IMR-90 (cell line): ENCODE data around the gene MYH3. TPM values are rescaled to one million over a fixed set of nuclear protein-coding genes. Genes with fewer than 3 reads are reported as not detected.

Experiments
- ATAC-seq: fragments of 200-7000 bp; cut with Tn5 transposase; 2 replicates; pipeline ENCODE4 v1.9.1; 2020; ENCODE audit warnings: low read depth, mild to moderate bottlenecking, moderate library complexity
- BruUV-seq: library from RNA; stranded (reverse); fragments of 400-500 nt; replicated peaks from 2 replicates; lab custom pipeline; 2021; lab: Mats Ljungman, UMichigan
- CTCF ChIA-PET: fragments of 300-600 bp; formaldehyde crosslinking; extraction: SDS; loops from one replicate; lab custom pipeline; 2021; ENCODE audit warnings: antibody characterized with exemption; lab: Yijun Ruan, JAX
- POLR2A ChIA-PET: fragments of 300-600 bp; sonication (Branson Sonifier 250); formaldehyde crosslinking; loops from one replicate; lab custom pipeline; 2022; ENCODE audit warnings: antibody characterized with exemption; ENCODE audit not compliant: unreplicated experiment; lab: Charles Lee
- DNase-seq: peaks from one replicate; pipeline ENCODE4 v3.0.0; 2013
- H2AFZ ChIP-seq: replicated peaks from 2 replicates; pipeline ENCODE3; 2013; ENCODE audit warnings: low read length, mild to moderate bottlenecking; ENCODE audit not compliant: poor library complexity
- H2AK5ac ChIP-seq: 2 replicates; pipeline ENCODE4 v1.6.1; 2013; ENCODE audit warnings: low read depth, low read length, inconsistent platforms
- H2AK9ac ChIP-seq: replicated peaks from 2 replicates; pipeline ENCODE3; 2013; ENCODE audit warnings: mild to moderate bottlenecking, low read depth, low read length, moderate library complexity; ENCODE audit not compliant: poor library complexity
- H2BK120ac ChIP-seq: 2 replicates; pipeline ENCODE4 v1.6.1; 2013; ENCODE audit warnings: low read depth, low read length, inconsistent platforms
- H2BK15ac ChIP-seq: 3 replicates; pipeline ENCODE4 v1.6.1; 2013; ENCODE audit warnings: low read depth, low read length, inconsistent platforms
- H2BK20ac ChIP-seq: 2 replicates; pipeline ENCODE4 v1.6.1; 2013; ENCODE audit warnings: low read depth, mild to moderate bottlenecking, inconsistent platforms, low read length, moderate library complexity
- H2BK5ac ChIP-seq: 2 replicates; pipeline ENCODE4 v1.6.1; 2013; ENCODE audit warnings: mild to moderate bottlenecking, low read depth, low read length, inconsistent platforms; ENCODE audit not compliant: poor library complexity, severe bottlenecking
- H3K14ac ChIP-seq: replicated peaks from 2 replicates; pipeline ENCODE4 v1.6.1; 2013; ENCODE audit warnings: low read depth, low read length, inconsistent platforms
- H3K18ac ChIP-seq: 2 replicates; pipeline ENCODE4 v1.6.1; 2013; ENCODE audit warnings: low read depth, low read length, control low read depth
- H3K23ac ChIP-seq: 2 replicates; pipeline ENCODE4 v1.6.1; 2013; ENCODE audit warnings: low read depth, low read length, inconsistent platforms
- H3K27ac ChIP-seq: 2 replicates; pipeline ENCODE4 v1.5.1; 2013; ENCODE audit warnings: mild to moderate bottlenecking, control low read depth, low read length; ENCODE audit not compliant: insufficient read depth
- H3K27me3 ChIP-seq: 2 replicates; pipeline ENCODE4 v1.6.1; 2013; ENCODE audit warnings: low read length; ENCODE audit not compliant: control insufficient read depth, insufficient read depth
- H3K36me3 ChIP-seq: 2 replicates; pipeline ENCODE4 v1.6.1; 2013; ENCODE audit warnings: low read length, mixed read lengths; ENCODE audit not compliant: control insufficient read depth, insufficient read depth
- H3K4ac ChIP-seq: 2 replicates; pipeline ENCODE4 v1.6.1; 2013; ENCODE audit warnings: low read depth, low read length, inconsistent platforms
- H3K4me1 ChIP-seq: 2 replicates; pipeline ENCODE4 v1.6.1; 2013; ENCODE audit warnings: low read length, mixed read lengths; ENCODE audit not compliant: control insufficient read depth, insufficient read depth
- H3K4me2 ChIP-seq: 2 replicates; pipeline ENCODE4 v1.6.1; 2013; ENCODE audit warnings: low read depth, mild to moderate bottlenecking, control low read depth, low read length, moderate library complexity
- H3K4me3 ChIP-seq: 2 replicates; pipeline ENCODE4 v1.5.1; 2013; ENCODE audit warnings: low read depth, mild to moderate bottlenecking, control low read depth, low read length, moderate library complexity; ENCODE audit not compliant: insufficient read depth
- H3K56ac ChIP-seq: 2 replicates; pipeline ENCODE4 v1.6.1; 2013; ENCODE audit warnings: low read length, inconsistent platforms; ENCODE audit not compliant: insufficient read depth; ENCODE audit errors: extremely low read depth
- H3K79me1 ChIP-seq, 2 experiments: 2 replicates each; pipeline ENCODE4 v1.6.1; 2013; ENCODE audit warnings: low read length in 2 of 2, inconsistent platforms in 1 of 2, low read depth in 1 of 2
- H3K9ac ChIP-seq: 2 replicates; pipeline ENCODE4 v1.6.1; 2013; ENCODE audit warnings: low read depth, low read length, control low read depth
- H3K9me1 ChIP-seq: 2 replicates; pipeline ENCODE4 v1.6.1; 2013; ENCODE audit warnings: low read length, inconsistent platforms; ENCODE audit not compliant: insufficient read depth
- H3K9me3 ChIP-seq: 2 replicates; pipeline ENCODE4 v1.6.1; 2013; ENCODE audit warnings: low read length; ENCODE audit not compliant: control insufficient read depth, insufficient read depth
- H4K20me1 ChIP-seq: 2 replicates; pipeline ENCODE4 v1.6.1; 2013; ENCODE audit warnings: low read length, inconsistent platforms; ENCODE audit not compliant: insufficient read depth
- H4K5ac ChIP-seq: 2 replicates; pipeline ENCODE4 v1.6.1; 2013; ENCODE audit warnings: mild to moderate bottlenecking, low read depth, low read length, control low read depth
- H4K8ac ChIP-seq, 2 experiments: 2 replicates each; pipeline ENCODE4 v1.6.1; 2013; ENCODE audit warnings: low read depth in 2 of 2, low read length in 2 of 2, control low read depth in 1 of 2, inconsistent platforms in 1 of 2
- H4K91ac ChIP-seq: 2 replicates; pipeline ENCODE4 v1.6.1; 2013; ENCODE audit warnings: low read depth, low read length, inconsistent platforms; ENCODE audit not compliant: insufficient read depth
- CEBPB ChIP-seq: IDR thresholded peaks from 2 replicates; pipeline ENCODE4 v1.6.1; 2012; ENCODE audit warnings: low read depth, low read length, improper control_type of control experiment
- CHD1 ChIP-seq: IDR thresholded peaks from 2 replicates; pipeline ENCODE4 v1.6.1; 2012; ENCODE audit warnings: low read depth, low read length, improper control_type of control experiment
- CTCF ChIP-seq: conservative IDR thresholded peaks from 2 replicates; pipeline ENCODE4 v1.5.1; 2012; ENCODE audit warnings: mild to moderate bottlenecking, low read depth, low read length, improper control_type of control experiment
- MAFK ChIP-seq: IDR thresholded peaks from 2 replicates; pipeline ENCODE4 v1.6.1; 2012; ENCODE audit warnings: low read depth, low read length, improper control_type of control experiment
- MAZ ChIP-seq: IDR thresholded peaks from 2 replicates; pipeline ENCODE4 v1.6.1; 2012; ENCODE audit warnings: low read depth, mild to moderate bottlenecking, low read length, improper control_type of control experiment, moderate library complexity, borderline replicate concordance
- NFE2L2 ChIP-seq: fragments of 150-350 bp; IDR thresholded peaks from 2 replicates; pipeline ENCODE4 v1.6.1; 2016; ENCODE audit warnings: low read depth, mild to moderate bottlenecking, low read length
- RAD21 ChIP-seq: IDR thresholded peaks from 2 replicates; pipeline ENCODE4 v1.6.1; 2012; ENCODE audit warnings: low read length, improper control_type of control experiment
- WGBS, 2 experiments: methylation state at CpG; one replicate each; pipeline versions ENCODE4 v1.1.5 to v1.1.7; 2013; ENCODE audit warnings: missing lambda C conversion rate in 2 of 2; ENCODE audit not compliant: insufficient read length in 1 of 2; ENCODE audit errors: extremely low coverage in 2 of 2; 5-methylcytosine and 5-hydroxymethylcytosine counted together
- dilution Hi-C: fragments of 300-500 bp; cut with HindIII; formaldehyde crosslinking; loops from one replicate; pipeline ENCODE4 v1.14.3; 2018; ENCODE audit warnings: low sequenced_read_pairs; ENCODE audit not compliant: unreplicated experiment
- in situ Hi-C: fragments of 300-500 bp; cut with MboI; formaldehyde crosslinking; loops from 3 replicates; pipeline ENCODE4 v1.14.3; 2019; ENCODE audit warnings: low sequenced_read_pairs, inconsistent platforms, mixed read lengths
- intact Hi-C: fragments of 100-400 bp; cut with micrococcal nuclease; formaldehyde crosslinking; loops from 2 replicates; pipeline ENCODE4 v1.10.0; 2022
- polyA plus RNA-seq, 3 experiments: library from polyadenylated mRNA; depleted of rRNA; stranded (reverse); fragments of >200 nt; gene quantifications; 2 replicates each; pipeline ENCODE4 v1.2.3, GENCODE V29; 2012; ENCODE audit warnings: low replicate concordance in 1 of 3
- total RNA-seq: library from RNA; depleted of rRNA; stranded (reverse); fragments of >200 nt; gene quantifications from 2 replicates; pipeline ENCODE4 v1.2.3, GENCODE V29; 2012

The MYH3 gene
- total and polyA plus RNA-seq, 2 of the 4 experiments (the other 2 are of a cell fraction) = 0.54 to 0.63 TPM

- no CpG with 5 or more reads among the region's 12 CpGs for WGBS, 2 experiments
- no peak overlapping the region for H3K56ac ChIP-seq
- H4K5ac ChIP-seq = no peak overlapping the region
- no TSS peak for BruUV-seq
- no peak overlapping the region for H2BK15ac ChIP-seq
- H3K14ac ChIP-seq = no peak overlapping the region
- no peaks in the 10 kb centered on the region for H3K27me3 ChIP-seq
- ATAC-seq (no peak), DNase-seq (no peak)
- dilution Hi-C loops = no loop called here
- no peak overlapping the region for H2BK5ac ChIP-seq
- H4K20me1 ChIP-seq = no peaks in the 10 kb centered on the region
- no peak overlapping the region for H2AK5ac ChIP-seq
- no peak overlapping the region for H4K91ac ChIP-seq
- H3K36me3 ChIP-seq = no peaks in the 10 kb centered on the region
- TF ChIP-seq CTCF (no peak), NFE2L2 (no peak), MAFK (peak; percentile 49; the same call in 1 of the 2 replicates), CEBPB (no peak), CHD1 (no peak), MAZ (no peak), RAD21 (no peak)
- H3K4me2 ChIP-seq = no peak overlapping the region
- no peaks in the 10 kb centered on the region for H3K79me1 ChIP-seq
- intact Hi-C loops = loop anchor here (5.0 kb wide), 1 partner anchor 1308 kb away; no protein-coding TSS in a partner anchor
- H3K4ac ChIP-seq = no peak overlapping the region
- ChIA-PET POLR2A (no interaction called here), CTCF (interaction anchor here (0.8 to 1.3 kb wide), 2 partner anchors 17 to 209 kb away, joined by 3 to 4 read pairs; no protein-coding TSS in a partner anchor)
- peaks cover 3% of the 10 kb centered on the region; the same call in 1 of the 2 replicates for H3K9me1 ChIP-seq
- no peak overlapping the region for H2AK9ac ChIP-seq
- no peak overlapping the region for H3K9ac ChIP-seq
- no peak overlapping the region for H3K4me3 ChIP-seq
- in situ Hi-C loops = no loop called here
- H3K27ac ChIP-seq = no peak overlapping the region
- H3K9me3 ChIP-seq = no peaks in the 10 kb centered on the region
- no peak overlapping the region for H2AFZ ChIP-seq
- H4K8ac ChIP-seq = no peak overlapping the region
- no peak overlapping the region for H3K23ac ChIP-seq
- H2BK120ac ChIP-seq = no peak overlapping the region
- H3K18ac ChIP-seq = no peak overlapping the region
- no peaks in the 10 kb centered on the region for H3K4me1 ChIP-seq
- no peak overlapping the region for H2BK20ac ChIP-seq
Measured at GRCh38 chr17:10629706-10630105, 27.4 kb downstream of the MYH3 start.
